Measurements from ENCODE around the gene LRRC45.

LRRC45 gene

DNA sequence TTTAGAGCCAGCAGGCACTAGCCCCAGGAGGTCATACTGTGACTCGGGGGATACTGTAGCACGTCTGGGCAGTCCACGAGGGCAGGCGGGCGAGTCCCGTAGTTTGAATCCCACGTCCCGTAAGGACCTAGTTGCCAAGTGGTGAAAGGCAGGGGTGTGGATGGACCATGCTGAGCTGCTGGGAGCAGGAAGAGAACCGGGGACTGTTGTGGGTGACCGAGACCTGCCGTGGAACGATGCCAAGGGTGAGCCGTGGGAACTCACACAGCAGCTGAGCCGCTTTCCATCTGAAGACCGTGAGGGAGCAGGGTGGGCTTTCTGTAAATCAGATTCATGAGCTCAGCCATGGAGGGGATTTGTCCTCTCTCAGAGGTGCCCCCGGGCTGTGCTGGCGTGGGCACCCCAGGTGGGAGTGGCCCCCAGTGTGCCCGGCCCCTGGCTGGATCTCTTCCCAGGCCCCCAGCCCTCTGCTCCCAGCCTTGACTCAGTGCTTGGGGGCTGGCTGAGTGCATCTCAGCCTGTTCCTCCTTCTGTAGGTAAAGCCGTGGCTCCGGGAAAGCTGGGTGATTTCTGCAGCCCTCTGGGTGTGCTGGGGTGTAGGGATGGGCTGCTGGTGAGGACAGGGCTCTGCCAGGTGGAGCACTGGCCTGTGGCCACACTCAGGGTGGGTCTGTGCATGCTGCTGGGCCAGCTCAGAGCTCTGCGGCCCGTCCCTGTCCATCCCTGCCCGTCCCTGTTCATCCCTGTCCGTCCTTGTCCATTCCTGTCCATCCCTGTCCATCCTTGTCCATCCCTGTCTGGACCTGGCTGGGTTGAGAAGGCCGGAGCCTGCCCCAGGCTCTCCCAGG, 32.0 kb upstream of the LRRC45 start:
- TF ChIP-seq TAF1 (IDR thresholded peaks at IDR 0.05; ENCODE audit: borderline replicate concordance, insufficient read depth, low read length) = no peak
- no peak for TF ChIP-seq REST (IDR thresholded peaks at IDR 0.05; ENCODE audit: insufficient read depth in 1 of 2, low read depth in 2 of 2, low read length in 2 of 2)
- no peak for TF ChIP-seq POLR2AphosphoS5 (IDR thresholded peaks at IDR 0.05; ENCODE audit: low read depth, low read length)
- TF ChIP-seq SIN3A (IDR thresholded peaks at IDR 0.05; ENCODE audit: borderline replicate concordance, insufficient read depth, low read length) = no peak
- TF ChIP-seq FOXP2 (optimal IDR thresholded peaks at IDR 0.05; ENCODE audit: borderline replicate concordance, extremely low read depth, extremely low read length, insufficient read depth) = no peak

- no peak for TF ChIP-seq REST (IDR thresholded peaks at IDR 0.05; ENCODE audit: insufficient read depth in 1 of 2, low read depth in 2 of 2, low read length in 2 of 2)
- no peak for TF ChIP-seq POLR2AphosphoS5 (IDR thresholded peaks at IDR 0.05; ENCODE audit: low read depth, low read length)
- TF ChIP-seq TAF1 (IDR thresholded peaks at IDR 0.05; ENCODE audit: borderline replicate concordance, insufficient read depth, low read length) = no peak
These were observed 31.3 kb upstream of the LRRC45 start for GRCh38 chr17:81991684-81992305.

GRCh38 chr17:81992306-81993102, 30.6 kb upstream of the LRRC45 start:
- TF ChIP-seq REST (IDR thresholded peaks at IDR 0.05; ENCODE audit: insufficient read depth in 1 of 2, low read depth in 2 of 2, low read length in 2 of 2) = no peak
- no peak for TF ChIP-seq TAF1 (IDR thresholded peaks at IDR 0.05; ENCODE audit: borderline replicate concordance, insufficient read depth, low read length)

DNA sequence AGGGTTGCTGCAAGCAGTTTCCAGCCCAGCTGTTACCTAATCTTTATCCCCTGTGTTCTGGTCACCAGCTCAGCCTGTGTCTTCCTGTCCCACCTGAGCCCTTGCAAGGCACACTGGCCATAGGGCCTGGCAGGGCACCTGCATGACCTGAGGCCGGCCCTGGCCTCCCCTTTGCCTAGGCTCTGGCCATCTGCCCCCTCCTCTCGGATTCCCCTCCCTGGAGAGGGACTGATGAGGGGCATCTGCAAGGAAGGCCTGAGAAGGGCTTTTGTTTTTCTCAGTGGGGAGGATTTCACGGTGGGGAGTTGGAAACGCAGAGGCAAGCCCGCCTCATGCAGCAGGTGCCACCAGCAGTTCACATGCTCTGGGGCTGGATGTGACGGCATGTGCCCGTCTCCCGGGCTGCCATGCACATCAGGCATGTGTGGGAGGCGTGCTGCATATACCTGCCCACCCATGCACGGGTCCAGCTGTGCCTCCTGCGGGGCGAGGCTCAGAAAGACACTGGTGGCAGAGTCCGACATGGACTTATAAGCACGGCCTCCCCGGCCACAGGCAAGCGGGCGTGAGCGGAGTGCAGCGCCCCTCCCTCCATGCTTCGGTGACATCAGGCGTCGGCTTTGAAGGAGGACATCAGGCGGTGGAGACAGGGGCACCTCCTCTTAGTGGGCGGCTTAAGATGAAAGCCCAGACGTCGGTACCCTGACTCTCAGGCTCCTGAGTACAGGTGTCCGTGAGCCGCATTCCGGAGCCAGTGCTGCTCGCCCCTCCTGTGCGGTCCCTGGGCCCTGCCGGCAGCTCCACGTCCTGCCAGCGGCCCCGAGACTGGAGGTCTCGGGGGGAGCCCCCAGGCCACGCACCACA, 29.1 kb upstream of the LRRC45 start:
- TF ChIP-seq TAF1 (IDR thresholded peaks at IDR 0.05; ENCODE audit: borderline replicate concordance, insufficient read depth, low read length) = no peak
- no peak for TF ChIP-seq FOXP2 (optimal IDR thresholded peaks at IDR 0.05; ENCODE audit: borderline replicate concordance, extremely low read depth, extremely low read length, insufficient read depth)
- no peak for TF ChIP-seq REST (IDR thresholded peaks at IDR 0.05; ENCODE audit: insufficient read depth in 1 of 2, low read depth in 2 of 2, low read length in 2 of 2)
- TF ChIP-seq POLR2AphosphoS5 (IDR thresholded peaks at IDR 0.05; ENCODE audit: low read depth, low read length) = no peak
- no peak for TF ChIP-seq SIN3A (IDR thresholded peaks at IDR 0.05; ENCODE audit: borderline replicate concordance, insufficient read depth, low read length)
